H1 (cell line): ENCODE results near the gene LDLRAD3. TPM values are rescaled to one million over a fixed set of nuclear protein-coding genes. Genes with fewer than 3 reads are reported as not detected.

Source experiments
- ATF2 ChIP-seq: IDR thresholded peaks from 2 replicates; pipeline ENCODE4 v1.6.1; 2012; ENCODE audit warnings: low read length, inconsistent platforms
- MAFK ChIP-seq: IDR thresholded peaks from 2 replicates; pipeline ENCODE4 v1.6.1; 2012; ENCODE audit warnings: low read depth, mild to moderate bottlenecking, improper control_type of control experiment, low read length
- RXRA ChIP-seq: IDR thresholded peaks from 2 replicates; pipeline ENCODE4 v1.6.1; 2011; ENCODE audit warnings: low read depth, mild to moderate bottlenecking, low read length, moderate library complexity; ENCODE audit not compliant: insufficient read depth
- SIN3A ChIP-seq, 2 experiments: IDR thresholded peaks in 1 of 2; conservative IDR thresholded peaks in 1 of 2; 2 replicates each; pipeline ENCODE4 v1.6.1; 2011 to 2012; ENCODE audit warnings: low read length in 2 of 2, improper control_type of control experiment in 1 of 2, low read depth in 1 of 2, mild to moderate bottlenecking in 1 of 2
- polyA plus RNA-seq, 7 experiments: library from polyadenylated mRNA; depleted of rRNA in 3 of 7; stranded (reverse) in 5 of 7; unstranded in 2 of 7; fragments of >200 nt in 5 of 7; fragments of 200-250 nt in 2 of 7; gene quantifications; 1 replicate in 5 of 7; 2 replicates in 1 of 7; 4 replicates in 1 of 7; pipeline versions ENCODE4 v1.2.1 to v1.2.3, GENCODE V29; 2011 to 2013; ENCODE audit warnings: missing spikeins in 2 of 7, mixed read lengths in 2 of 7
- total RNA-seq: library from RNA; stranded (reverse); fragmentation: NEBNext Ultra II Directional; extraction: Animal tissue kit (Norgen Biotek cat#: 25700); gene quantifications from 2 replicates; pipeline ENCODE4 v1.2.1, GENCODE V29; 2021

The LDLRAD3 gene
- total and polyA plus RNA-seq, 2 of the 8 experiments (the other 6 are each of a cell fraction or from before 2014, with no cell fraction given), result 18.6 to 22.8 TPM

DNA sequence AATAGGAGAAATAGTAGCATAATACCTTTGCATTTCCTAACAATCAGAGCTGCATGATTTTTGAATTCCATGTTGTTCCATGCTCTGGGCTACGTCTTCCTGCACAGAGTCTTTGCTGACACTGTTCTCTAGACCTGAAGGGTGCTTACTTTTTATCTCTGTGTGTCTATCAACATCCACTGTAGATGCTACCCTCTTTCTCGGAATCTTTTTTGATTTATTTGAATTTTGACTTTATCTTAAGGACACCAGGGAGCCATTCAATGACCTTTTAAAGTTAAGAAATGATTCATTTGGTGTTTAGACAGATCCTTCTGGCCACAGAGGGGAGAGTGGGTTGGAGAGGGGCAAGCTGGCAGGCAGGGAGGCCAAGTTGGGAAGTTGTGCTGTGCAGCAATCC lies 90.1 kb downstream of the LDLRAD3 start (continued):
- TF ChIP-seq SIN3A (conservative IDR thresholded peaks at IDR 0.05 in 1 of 2, IDR thresholded peaks at IDR 0.05 in 1 of 2; ENCODE audit: low read depth in 1 of 2, low read length in 2 of 2) (no peak), MAFK (no peak), ATF2 (no peak), RXRA (no peak)
